T-helper 1 cell treated with Interleukin-12 subunit alpha and Interleukin-12 subunit beta and Interleukin-4 antibody, amounts not matched to agents 30 μg/mL and 1 μg/mL, for 36 hours (primary cell): Measurements from ENCODE around the gene IL17RA.
A peak's percentile ranks its signal among the peaks of the same experiment; 100 is the strongest.

Experiments
- H3K27ac Mint-ChIP-seq: one replicate; pipeline ENCODE4 v1.8.0; 2021; ENCODE audit warnings: mild to moderate bottlenecking, mixed read lengths
- H3K27me3 Mint-ChIP-seq: one replicate; pipeline ENCODE4 v1.8.0; 2021; ENCODE audit warnings: low read depth, mixed read lengths
- H3K36me3 Mint-ChIP-seq: one replicate; pipeline ENCODE4 v1.8.0; 2021; ENCODE audit warnings: low read depth, mixed read lengths
- H3K4me1 Mint-ChIP-seq: one replicate; pipeline ENCODE4 v1.8.0; 2021; ENCODE audit warnings: low read depth, mixed read lengths
- H3K4me3 Mint-ChIP-seq: one replicate; pipeline ENCODE4 v1.8.0; 2021; ENCODE audit warnings: mild to moderate bottlenecking, moderate library complexity, mixed read lengths
- H3K9me3 Mint-ChIP-seq: one replicate; pipeline ENCODE4 v1.8.0; 2021; ENCODE audit warnings: mixed read lengths

The IL17RA gene

GRCh38 chr22:17158176-17158567 is 73.4 kb downstream of the IL17RA start:
- no peaks in the 10 kb centered on the region for H3K36me3 Mint-ChIP-seq

DNA sequence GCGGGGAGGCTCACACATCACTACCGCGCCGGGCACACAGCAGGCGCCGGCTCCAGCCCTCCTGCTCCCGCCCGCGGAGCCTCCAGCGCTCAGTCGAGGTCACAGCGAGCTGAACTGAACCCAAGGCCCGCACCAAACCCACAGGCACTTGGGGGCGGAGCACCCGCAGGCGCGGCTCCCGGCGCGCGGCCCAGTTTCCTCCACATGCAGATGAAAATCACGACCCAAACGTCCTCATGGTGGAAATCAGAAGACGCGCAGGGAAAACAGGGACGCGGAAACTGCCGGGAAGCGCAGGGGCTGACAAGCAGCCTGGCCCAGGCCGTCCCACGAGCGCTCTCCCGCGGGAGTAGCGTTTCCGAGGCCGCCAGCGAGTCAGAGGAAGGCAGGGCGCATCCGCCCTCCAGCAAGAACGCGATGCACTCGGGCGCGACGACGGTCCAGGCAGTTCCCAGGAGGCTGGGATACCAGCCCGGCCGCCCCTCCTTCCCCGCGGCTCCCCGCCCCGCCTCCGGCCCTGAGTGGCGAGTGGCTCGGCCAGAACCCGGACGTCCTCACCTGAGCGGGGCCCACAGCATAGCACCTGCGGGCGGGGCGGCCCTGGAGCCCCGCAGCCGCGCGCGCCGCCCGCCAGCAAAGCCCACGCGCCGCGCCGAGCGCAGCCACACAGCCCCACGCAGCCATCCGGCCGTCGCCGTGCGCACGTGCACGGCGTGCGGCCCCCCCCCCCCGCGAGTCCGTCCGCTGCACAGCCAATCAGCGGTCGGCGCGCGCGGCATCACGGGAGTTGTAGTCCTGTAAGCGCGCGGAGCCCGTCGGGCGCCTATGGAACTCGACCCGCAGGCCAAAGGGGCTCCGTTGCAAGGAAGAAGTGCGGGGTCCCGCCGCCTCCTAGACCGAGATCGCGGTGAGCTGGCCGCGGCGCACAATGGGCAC is 74.0 kb downstream of the IL17RA start, which contains the start of gene HDHD5:
HDHD5 (minus strand) TSS at position 710 of the 936 bp plus-strand sequence; CDS start at position 684, 26 bp downstream.
- H3K27ac Mint-ChIP-seq, result peak within 1 kb of the TSS; percentile 70
- peak within 1 kb of the TSS; percentile 83 for H3K4me3 Mint-ChIP-seq
- H3K27me3 Mint-ChIP-seq, result no peaks in the 10 kb centered on the region
- H3K36me3 Mint-ChIP-seq, result no peaks in the 10 kb centered on the region
- no peaks in the 10 kb centered on the region for H3K9me3 Mint-ChIP-seq
- peaks cover 29% of the 10 kb centered on the region for H3K4me1 Mint-ChIP-seq

More at GRCh38 chr22:17158176-17158567, 73.4 kb downstream of the IL17RA start:
- H3K27ac Mint-ChIP-seq, result peak overlapping the region; percentile 70
- peak overlapping the region; percentile 81 for H3K4me3 Mint-ChIP-seq
- H3K9me3 Mint-ChIP-seq, result no peaks in the 10 kb centered on the region
- H3K27me3 Mint-ChIP-seq, result no peaks in the 10 kb centered on the region
- peaks cover 29% of the 10 kb centered on the region for H3K4me1 Mint-ChIP-seq

- Mint-ChIP-seq H3K9me3 (no peaks in the 10 kb centered on the region), H3K4me3 (peak overlapping the region; percentile 83), H3K27me3 (no peaks in the 10 kb centered on the region), H3K36me3 (no peaks in the 10 kb centered on the region), H3K27ac (peak overlapping the region; percentile 63), H3K4me1 (peaks cover 29% of the 10 kb centered on the region)
Measured at GRCh38 chr22:17159504-17159951, 74.7 kb downstream of the IL17RA start.

DNA sequence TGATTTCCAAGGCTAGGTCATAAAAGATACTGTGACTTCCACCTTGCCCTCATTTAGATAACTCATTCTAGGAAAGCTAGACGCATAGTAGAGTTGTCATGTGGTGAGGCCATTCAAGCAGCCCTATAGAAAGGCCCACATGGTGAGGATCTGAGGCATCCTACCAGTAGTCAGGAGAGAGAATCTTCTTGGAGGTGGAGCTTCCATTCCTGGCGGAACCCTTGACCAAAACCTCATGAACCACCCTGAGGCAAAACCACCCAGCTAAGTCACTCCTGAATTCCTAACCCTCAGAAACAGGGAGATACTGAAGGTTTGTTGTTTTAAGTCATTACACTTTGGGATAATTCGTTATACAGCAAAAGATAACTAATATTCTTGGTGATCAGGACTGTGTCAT is 77.2 kb downstream of the IL17RA start:
- Mint-ChIP-seq H3K36me3 (no peaks in the 10 kb centered on the region), H3K27me3 (peaks cover 8% of the 10 kb centered on the region), H3K27ac (no peak overlapping the region), H3K4me1 (peaks cover 17% of the 10 kb centered on the region), H3K9me3 (no peaks in the 10 kb centered on the region), H3K4me3 (no peak overlapping the region)

DNA sequence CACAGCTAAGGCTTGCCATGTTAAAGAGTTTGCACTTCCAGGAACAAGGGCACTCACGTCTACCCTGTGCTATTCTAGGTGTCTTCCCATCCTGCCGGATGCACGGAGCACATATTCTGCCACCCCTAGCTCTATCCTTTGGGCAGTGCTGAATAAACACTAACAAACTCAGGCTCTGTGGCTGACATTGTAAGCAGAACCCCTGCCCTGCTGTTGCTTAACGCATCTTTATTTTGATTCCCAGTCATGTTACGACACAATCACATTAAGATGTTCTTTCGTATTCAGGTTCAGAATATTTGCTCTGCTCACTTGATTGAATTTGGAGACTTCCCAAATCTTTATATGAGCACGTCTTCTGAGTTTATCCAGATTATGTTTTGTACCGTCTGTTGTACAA is 77.9 kb downstream of the IL17RA start:
- no peak overlapping the region for H3K4me3 Mint-ChIP-seq
- H3K27me3 Mint-ChIP-seq, result peaks cover 12% of the 10 kb centered on the region
- H3K9me3 Mint-ChIP-seq, result no peaks in the 10 kb centered on the region
- H3K4me1 Mint-ChIP-seq, result peaks cover 16% of the 10 kb centered on the region
- H3K27ac Mint-ChIP-seq, result no peak overlapping the region
- no peaks in the 10 kb centered on the region for H3K36me3 Mint-ChIP-seq

GRCh38 chr22:17164392-17165024 is 79.7 kb downstream of the IL17RA start:
- no peak overlapping the region for H3K4me3 Mint-ChIP-seq
- no peaks in the 10 kb centered on the region for H3K36me3 Mint-ChIP-seq
- H3K9me3 Mint-ChIP-seq, result no peaks in the 10 kb centered on the region
- no peak overlapping the region for H3K27ac Mint-ChIP-seq
- peaks cover 5% of the 10 kb centered on the region for H3K4me1 Mint-ChIP-seq
- H3K27me3 Mint-ChIP-seq, result peaks cover 18% of the 10 kb centered on the region
